SHP77 (cell line): ENCODE data around the gene SLC6A11.

Experiments
- DNase-seq, 2 experiments: peaks; one replicate each; lab custom pipeline; 2025; lab: John Stamatoyannopoulos, UW

The SLC6A11 gene

GRCh38 chr3:10888518-10889090, 72.6 kb downstream of the SLC6A11 start:
- no peak for DNase-seq

GRCh38 chr3:10889206-10889960, 73.4 kb downstream of the SLC6A11 start:
- no peak for DNase-seq

GRCh38 chr3:10890665-10891064, 74.6 kb downstream of the SLC6A11 start:
- DNase-seq = no peak

- no peak for DNase-seq
Measured at GRCh38 chr3:10892622-10893021, 76.6 kb downstream of the SLC6A11 start.

GRCh38 chr3:10901296-10901945, 85.4 kb downstream of the SLC6A11 start:
- no peak for DNase-seq

GRCh38 chr3:10907262-10907661, 91.2 kb downstream of the SLC6A11 start:
- DNase-seq = no peak

GRCh38 chr3:10910367-10910766, 94.3 kb downstream of the SLC6A11 start:
- no peak for DNase-seq

- DNase-seq = no peak
Measured at GRCh38 chr3:10911350-10912002, 95.4 kb downstream of the SLC6A11 start.

GRCh38 chr3:10912786-10913185, 96.8 kb downstream of the SLC6A11 start:
- no peak for DNase-seq

- DNase-seq = no peak
Measured at GRCh38 chr3:10915376-10915775, 99.3 kb downstream of the SLC6A11 start.

GRCh38 chr3:10917176-10917575, 101.1 kb downstream of the SLC6A11 start:
- DNase-seq = no peak

GRCh38 chr3:10918011-10918410, 102.0 kb downstream of the SLC6A11 start:
- DNase-seq = no peak

GRCh38 chr3:10919636-10920035, 103.6 kb downstream of the SLC6A11 start:
- no peak for DNase-seq

- no peak for DNase-seq
Measured at GRCh38 chr3:10925436-10926255, 109.6 kb downstream of the SLC6A11 start.

- DNase-seq = no peak
Measured at GRCh38 chr3:10926256-10926810, 110.3 kb downstream of the SLC6A11 start.

- DNase-seq = no peak
Measured at GRCh38 chr3:10926811-10927521, 110.9 kb downstream of the SLC6A11 start.

- DNase-seq = no peak
Measured at GRCh38 chr3:10927551-10927950, 111.5 kb downstream of the SLC6A11 start.

- DNase-seq = no peak
Measured at GRCh38 chr3:10928407-10928960, 112.5 kb downstream of the SLC6A11 start.

- no peak for DNase-seq
Measured at GRCh38 chr3:10928961-10929471, 113.0 kb downstream of the SLC6A11 start.

- DNase-seq = no peak
Measured at GRCh38 chr3:10929978-10930665, 114.1 kb downstream of the SLC6A11 start.
